ENCODE data around the gene BLM.

Gene BLM

DNA sequence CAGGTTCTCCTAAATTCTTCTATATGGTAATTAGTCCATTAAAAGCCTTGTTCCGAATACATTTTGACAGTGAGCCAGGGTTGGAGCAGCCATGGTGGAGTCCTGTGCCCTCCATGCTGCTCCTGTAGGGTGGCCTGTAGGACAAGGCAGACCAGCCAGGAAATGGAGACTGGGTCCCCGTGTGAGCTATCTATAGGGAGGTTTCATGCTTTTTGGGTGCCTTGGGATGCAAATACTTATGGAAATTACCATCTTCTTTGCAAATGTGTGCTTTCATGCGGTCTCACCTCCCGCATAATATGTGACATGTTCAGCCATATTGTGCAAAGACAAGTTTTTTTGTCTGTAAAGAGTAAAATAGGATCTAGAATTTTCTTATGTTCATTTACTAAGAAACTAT, 93.2 kb downstream of the BLM start:
- H3K36me3 ChIP-seq (ENCODE audit: low read depth): peaks cover 57% of the 10 kb centered on the region
- DNase-seq (ENCODE audit: low spot score) (no peak), ATAC-seq (ENCODE audit: low read depth) (no peak)
- H3K27me3 ChIP-seq (ENCODE audit: insufficient read depth, poor library complexity, severe bottlenecking): no peaks in the 10 kb centered on the region
- no peaks in the 10 kb centered on the region for H3K4me1 ChIP-seq (ENCODE audit: insufficient read depth, poor library complexity, severe bottlenecking)
- H3K9me3 ChIP-seq (ENCODE audit: severe bottlenecking): no peaks in the 10 kb centered on the region
- no peak overlapping the region for H3K27ac ChIP-seq (ENCODE audit: poor library complexity, severe bottlenecking)
- no peak overlapping the region for H3K4me3 ChIP-seq (ENCODE audit: severe bottlenecking)
- no peak for TF ChIP-seq CTCF (IDR thresholded peaks at IDR 0.05; ENCODE audit: poor library complexity, severe bottlenecking)

- no peak overlapping the region for H3K4me3 ChIP-seq (ENCODE audit: severe bottlenecking)
- no peaks in the 10 kb centered on the region for H3K27me3 ChIP-seq (ENCODE audit: insufficient read depth, poor library complexity, severe bottlenecking)
- no peak overlapping the region for H3K27ac ChIP-seq (ENCODE audit: poor library complexity, severe bottlenecking)
- ATAC-seq (ENCODE audit: low read depth): no peak
- no peak for TF ChIP-seq CTCF (IDR thresholded peaks at IDR 0.05; ENCODE audit: poor library complexity, severe bottlenecking)
- no peaks in the 10 kb centered on the region for H3K9me3 ChIP-seq (ENCODE audit: severe bottlenecking)
- H3K4me1 ChIP-seq (ENCODE audit: insufficient read depth, poor library complexity, severe bottlenecking): no peaks in the 10 kb centered on the region
- H3K36me3 ChIP-seq (ENCODE audit: low read depth): peaks cover 53% of the 10 kb centered on the region
- peak; percentile 19 for DNase-seq (ENCODE audit: low spot score)
These were observed 95.2 kb downstream of the BLM start for GRCh38 chr15:90812171-90812957.

DNA sequence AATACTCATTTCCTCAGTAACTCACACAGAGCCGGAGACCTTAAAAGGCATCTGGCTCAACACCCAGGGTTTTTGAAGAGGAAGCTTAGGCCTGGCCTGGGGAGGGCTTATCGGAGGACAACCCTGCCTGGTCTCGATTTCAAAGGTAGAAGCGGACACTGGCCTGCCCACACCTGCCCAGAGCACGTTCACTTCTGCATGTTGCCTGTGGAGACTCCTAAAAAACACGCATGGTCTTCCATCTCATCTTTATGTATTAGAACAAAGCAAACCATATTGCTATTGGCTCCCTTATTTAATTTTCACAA, 95.8 kb downstream of the BLM start:
- ATAC-seq (ENCODE audit: low read depth) (no peak), DNase-seq (ENCODE audit: low spot score) (peak; percentile 36)
- no peaks in the 10 kb centered on the region for H3K9me3 ChIP-seq (ENCODE audit: severe bottlenecking)
- H3K4me1 ChIP-seq (ENCODE audit: insufficient read depth, poor library complexity, severe bottlenecking): no peaks in the 10 kb centered on the region
- H3K36me3 ChIP-seq (ENCODE audit: low read depth): peaks cover 50% of the 10 kb centered on the region
- H3K4me3 ChIP-seq (ENCODE audit: severe bottlenecking): no peak overlapping the region
- no peak for TF ChIP-seq CTCF (IDR thresholded peaks at IDR 0.05; ENCODE audit: poor library complexity, severe bottlenecking)
- H3K27me3 ChIP-seq (ENCODE audit: insufficient read depth, poor library complexity, severe bottlenecking): no peaks in the 10 kb centered on the region
- H3K27ac ChIP-seq (ENCODE audit: poor library complexity, severe bottlenecking): no peak overlapping the region

DNA sequence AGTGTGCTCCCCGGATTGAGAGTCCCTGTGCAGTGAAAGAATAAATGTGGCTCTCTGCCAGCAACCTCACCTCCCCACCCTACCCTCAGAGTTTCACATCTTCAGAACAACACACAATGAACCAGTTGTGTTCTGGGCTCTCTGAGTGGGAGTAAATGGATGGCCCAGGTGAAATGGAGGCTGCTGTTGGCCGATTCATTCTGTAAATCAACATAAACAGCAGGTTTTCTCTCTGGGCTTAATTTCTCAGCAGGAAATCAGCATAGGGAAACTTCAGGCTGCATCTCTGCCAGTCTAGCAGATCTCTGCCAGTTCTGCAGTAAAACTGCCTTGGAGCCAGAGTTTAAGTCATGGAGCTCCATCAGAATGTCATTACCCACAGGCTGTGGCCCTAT, 96.6 kb downstream of the BLM start:
- Histone ChIP-seq H3K4me3 (ENCODE audit: severe bottlenecking) (no peak overlapping the region), H3K9me3 (ENCODE audit: severe bottlenecking) (no peaks in the 10 kb centered on the region), H3K4me1 (ENCODE audit: insufficient read depth, poor library complexity, severe bottlenecking) (no peaks in the 10 kb centered on the region), H3K27me3 (ENCODE audit: insufficient read depth, poor library complexity, severe bottlenecking) (no peaks in the 10 kb centered on the region), H3K36me3 (ENCODE audit: low read depth) (peaks cover 49% of the 10 kb centered on the region), H3K27ac (ENCODE audit: poor library complexity, severe bottlenecking) (no peak overlapping the region)
- ATAC-seq (ENCODE audit: low read depth) (no peak), DNase-seq (ENCODE audit: low spot score) (peak; percentile 6)
- no peak for TF ChIP-seq CTCF (IDR thresholded peaks at IDR 0.05; ENCODE audit: poor library complexity, severe bottlenecking)

DNA sequence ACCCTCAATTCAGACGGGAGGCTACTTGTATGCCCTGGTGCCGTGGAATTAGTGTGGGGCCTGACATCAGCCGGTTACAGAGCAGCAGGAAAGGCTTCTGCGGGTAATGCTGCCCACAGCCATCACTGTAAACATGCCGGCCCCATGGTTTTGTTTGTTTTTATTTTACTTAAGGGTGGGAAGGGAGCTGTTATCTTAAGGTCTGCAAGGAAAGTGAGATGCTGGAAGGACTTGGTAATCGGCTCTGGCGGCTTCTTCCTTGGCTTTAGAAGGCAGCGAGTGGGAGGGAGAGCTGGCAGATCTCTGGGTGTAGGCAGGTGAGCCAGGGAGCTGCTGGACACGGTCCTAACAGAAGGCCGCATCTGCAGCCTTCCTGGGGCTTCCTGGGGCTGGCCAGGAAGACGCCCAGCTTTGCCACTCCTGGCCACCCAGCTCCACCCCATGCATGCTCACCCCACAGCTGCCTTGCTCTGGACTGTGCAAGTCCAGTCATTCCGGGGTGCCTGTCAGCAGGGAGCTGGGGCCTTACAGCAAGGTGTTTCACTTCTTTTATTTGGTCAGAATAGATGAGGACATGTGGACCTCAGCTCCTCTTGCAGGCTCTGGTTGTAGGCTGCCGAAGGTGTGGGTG, 97.2 kb downstream of the BLM start:
- no peaks in the 10 kb centered on the region for H3K4me1 ChIP-seq (ENCODE audit: insufficient read depth, poor library complexity, severe bottlenecking)
- H3K36me3 ChIP-seq (ENCODE audit: low read depth): peaks cover 44% of the 10 kb centered on the region
- H3K9me3 ChIP-seq (ENCODE audit: severe bottlenecking): no peaks in the 10 kb centered on the region
- no peaks in the 10 kb centered on the region for H3K27me3 ChIP-seq (ENCODE audit: insufficient read depth, poor library complexity, severe bottlenecking)
- H3K27ac ChIP-seq (ENCODE audit: poor library complexity, severe bottlenecking): no peak overlapping the region
- TF ChIP-seq CTCF (IDR thresholded peaks at IDR 0.05; ENCODE audit: poor library complexity, severe bottlenecking): no peak
- peak; percentile 26; the same call in 2 of the 3 replicates for ATAC-seq (ENCODE audit: low read depth)
- DNase-seq (ENCODE audit: low spot score): peak; percentile 69
- H3K4me3 ChIP-seq (ENCODE audit: severe bottlenecking): no peak overlapping the region
